IPS DF 19.7 (cell line): ENCODE data around the gene DENND6A.
"Not testable (repeated sequence)": the region's sequence is repeated elsewhere in the genome, so short reads cannot be mapped to it uniquely, and the experiment has no call there.

ENCODE experiments used
- DNase-seq: peaks from one replicate; pipeline ENCODE4 v3.0.0-alpha.2; 2013; ENCODE audit warnings: low read depth, low spot score

The DENND6A gene, protein sequence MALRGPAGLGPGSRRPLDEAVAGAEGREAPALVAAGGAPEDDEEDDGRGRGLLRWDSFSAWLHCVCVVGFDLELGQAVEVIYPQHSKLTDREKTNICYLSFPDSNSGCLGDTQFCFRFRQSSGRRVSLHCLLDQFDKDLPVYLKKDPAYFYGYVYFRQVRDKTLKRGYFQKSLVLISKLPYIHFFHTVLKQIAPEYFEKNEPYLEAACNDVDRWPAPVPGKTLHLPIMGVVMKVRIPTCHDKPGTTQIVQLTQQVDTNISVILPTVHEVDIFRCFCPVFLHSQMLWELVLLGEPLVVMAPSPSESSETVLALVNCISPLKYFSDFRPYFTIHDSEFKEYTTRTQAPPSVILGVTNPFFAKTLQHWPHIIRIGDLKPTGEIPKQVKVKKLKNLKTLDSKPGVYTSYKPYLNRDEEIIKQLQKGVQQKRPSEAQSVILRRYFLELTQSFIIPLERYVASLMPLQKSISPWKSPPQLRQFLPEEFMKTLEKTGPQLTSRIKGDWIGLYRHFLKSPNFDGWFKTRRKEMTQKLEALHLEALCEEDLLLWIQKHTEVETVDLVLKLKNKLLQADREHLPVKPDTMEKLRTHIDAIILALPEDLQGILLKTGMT

DNA sequence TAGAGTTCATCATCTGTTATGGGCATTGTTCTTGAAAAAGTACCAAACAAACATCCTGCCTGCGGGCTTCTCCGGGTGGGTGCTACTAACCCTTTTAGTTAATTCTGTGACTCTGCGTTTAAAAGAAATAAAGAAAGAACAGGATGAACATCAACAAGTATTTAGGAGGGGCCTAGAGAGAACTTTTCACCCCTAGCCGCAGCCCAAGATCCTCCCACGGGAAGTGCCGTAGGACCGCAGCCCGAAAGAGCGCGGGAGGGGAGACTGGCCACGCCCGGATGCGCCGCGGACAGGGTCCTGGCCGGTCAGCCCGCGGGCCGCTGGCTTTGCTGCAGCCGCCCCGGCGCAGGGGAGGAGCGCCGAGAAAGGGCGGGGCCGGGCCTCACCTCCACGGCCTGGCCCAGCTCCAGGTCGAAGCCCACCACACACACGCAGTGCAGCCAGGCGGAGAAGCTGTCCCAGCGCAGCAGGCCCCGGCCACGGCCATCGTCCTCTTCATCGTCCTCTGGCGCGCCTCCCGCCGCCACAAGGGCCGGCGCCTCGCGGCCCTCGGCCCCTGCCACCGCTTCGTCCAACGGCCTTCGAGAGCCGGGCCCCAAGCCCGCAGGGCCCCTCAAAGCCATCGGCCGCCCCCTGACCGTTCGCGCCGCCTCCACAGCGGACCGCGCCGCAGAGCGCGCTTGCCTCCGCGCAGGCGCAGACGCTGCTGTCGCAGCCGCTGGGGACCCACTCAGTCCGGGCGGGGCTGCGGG, at the start of gene DENND6A:
Gene DENND6A, minus strand, starts transcription at position 682 of the 752 bp plus-strand sequence. Its CDS starts 59 bp downstream, at position 623.
- DNase-seq = peak; percentile 52

DNA sequence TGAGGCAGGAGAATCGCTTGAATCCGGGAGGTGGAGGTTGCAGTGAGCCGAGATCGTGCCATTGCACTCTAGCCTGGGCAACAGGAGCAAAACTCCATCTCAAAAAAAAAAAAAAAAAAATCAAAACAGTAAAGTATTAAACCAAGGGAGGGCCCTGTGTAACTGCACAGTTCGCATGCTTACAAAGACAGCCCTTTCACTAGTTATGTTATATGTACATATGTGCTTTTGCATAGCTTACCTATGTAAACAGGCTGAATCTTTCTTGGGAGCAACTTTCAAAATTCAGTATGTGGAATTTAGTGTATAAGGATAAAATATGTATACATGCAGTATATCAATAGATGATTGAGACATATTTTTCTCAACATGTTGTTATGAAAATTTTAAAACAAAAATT, 47.1 kb upstream of the DENND6A start:
- DNase-seq = no peak

DNA sequence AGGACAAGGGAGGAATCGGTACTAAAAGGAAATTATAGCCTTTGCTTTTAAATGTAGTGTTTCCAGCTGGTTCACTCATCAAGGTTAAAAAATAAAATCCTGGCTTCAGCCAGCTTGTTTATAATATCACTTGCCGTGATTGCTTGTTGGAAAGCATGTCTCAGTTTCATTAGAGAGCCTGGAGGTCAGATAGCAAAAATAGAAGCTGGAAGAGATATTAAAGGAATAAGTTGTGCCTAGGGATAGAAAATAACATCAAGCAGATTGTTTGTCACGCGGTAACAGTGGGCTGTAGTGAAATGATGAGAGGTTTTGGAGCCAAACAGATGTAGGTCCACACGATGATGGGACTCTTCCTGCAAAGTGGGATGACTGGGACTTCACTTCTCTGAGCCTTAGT, 45.5 kb upstream of the DENND6A start:
- no peak for DNase-seq

DNA sequence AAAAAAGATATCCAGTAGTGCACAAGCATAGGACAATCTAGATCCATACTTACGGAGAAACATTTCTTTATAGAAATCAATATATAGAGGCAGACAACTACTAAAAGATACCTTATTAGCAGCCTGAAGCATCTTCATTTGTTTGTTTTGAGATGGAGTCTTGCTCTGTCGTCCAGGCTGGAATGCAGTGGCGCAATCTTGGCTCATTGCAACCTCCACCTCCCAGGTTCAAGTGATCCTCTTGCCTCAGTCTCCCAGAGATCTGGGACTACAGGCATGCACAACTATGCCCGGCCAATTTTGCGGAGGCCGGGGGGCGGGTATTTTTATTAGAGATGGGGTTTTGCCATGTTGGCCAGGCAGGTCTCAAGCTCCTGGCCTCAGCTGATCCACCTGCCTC, 45.0 kb upstream of the DENND6A start:
- DNase-seq = no peak

DNA sequence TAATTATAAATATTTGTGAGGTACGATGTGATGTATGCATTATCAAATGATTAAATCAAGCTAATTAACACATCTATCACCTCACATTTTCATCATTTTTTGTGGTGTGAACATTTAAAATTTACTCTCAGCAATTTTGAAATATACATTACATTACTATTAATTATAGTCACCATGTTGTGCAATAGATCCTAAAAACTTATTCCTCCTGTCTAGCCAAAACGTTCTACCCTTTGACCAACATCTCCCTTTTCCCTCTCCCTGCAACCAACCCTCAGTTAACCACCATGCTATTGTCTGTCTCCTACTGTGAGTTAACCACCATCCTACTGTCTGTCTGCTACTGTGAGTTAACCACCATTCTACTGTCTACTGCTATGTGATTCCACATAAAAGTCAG, 42.5 kb upstream of the DENND6A start:
- DNase-seq = no peak

DNA sequence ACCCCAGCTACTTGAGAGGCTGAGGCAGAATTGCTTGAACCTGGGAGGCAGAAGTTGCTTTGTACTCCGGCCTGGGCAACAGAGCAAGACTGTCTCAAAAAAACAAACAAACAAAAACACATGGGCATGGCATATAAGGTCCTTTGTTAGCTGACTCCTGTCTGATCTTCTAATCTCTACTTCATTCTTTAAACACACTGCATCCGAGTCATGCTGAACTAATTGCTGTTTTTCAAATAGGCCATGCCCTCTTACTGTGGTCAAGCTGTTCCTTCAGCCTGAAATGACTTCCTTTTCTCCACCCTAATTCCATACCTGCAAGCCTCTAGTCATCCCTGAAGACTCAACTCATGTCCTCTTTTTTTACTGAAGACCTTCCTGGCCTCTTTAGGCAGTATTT, 40.9 kb upstream of the DENND6A start:
- DNase-seq = no peak

DNA sequence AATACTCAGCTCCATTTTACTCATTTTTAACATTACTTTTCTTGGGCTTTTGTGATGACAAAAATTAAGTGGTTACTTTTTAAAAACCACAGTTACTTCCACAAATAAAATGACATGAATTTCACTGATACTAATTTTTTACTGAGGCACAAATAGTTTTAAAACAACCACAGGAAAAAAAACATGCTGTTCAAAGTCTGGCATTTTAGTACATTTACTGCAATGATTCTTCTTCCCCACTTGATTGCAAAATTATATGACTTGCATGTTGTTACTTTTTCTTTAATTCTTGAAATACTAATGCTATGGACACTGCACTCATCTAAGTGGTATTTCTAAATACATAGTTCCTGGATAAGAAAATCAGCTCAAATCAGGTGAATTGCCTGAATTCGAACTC, 38.4 kb upstream of the DENND6A start:
- no peak for DNase-seq

DNA sequence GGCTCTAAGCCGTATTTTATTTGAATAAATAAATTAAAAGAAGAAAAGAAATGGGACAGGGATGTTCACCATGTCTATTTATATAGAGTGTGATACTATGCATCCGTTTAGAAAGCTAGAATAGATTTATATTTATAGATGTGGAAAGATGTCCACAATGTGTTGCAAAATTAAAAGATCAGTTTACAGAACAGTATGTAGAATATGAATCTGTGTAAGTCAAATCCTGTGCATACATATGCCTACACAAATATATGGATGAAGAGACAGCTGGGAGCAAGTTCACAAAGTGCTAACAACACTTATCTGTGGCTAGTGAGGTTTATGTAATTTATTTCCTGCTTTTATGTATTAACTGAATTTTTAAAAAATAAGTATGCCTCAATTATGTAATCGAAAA, 37.8 kb upstream of the DENND6A start:
- no peak for DNase-seq

DNA sequence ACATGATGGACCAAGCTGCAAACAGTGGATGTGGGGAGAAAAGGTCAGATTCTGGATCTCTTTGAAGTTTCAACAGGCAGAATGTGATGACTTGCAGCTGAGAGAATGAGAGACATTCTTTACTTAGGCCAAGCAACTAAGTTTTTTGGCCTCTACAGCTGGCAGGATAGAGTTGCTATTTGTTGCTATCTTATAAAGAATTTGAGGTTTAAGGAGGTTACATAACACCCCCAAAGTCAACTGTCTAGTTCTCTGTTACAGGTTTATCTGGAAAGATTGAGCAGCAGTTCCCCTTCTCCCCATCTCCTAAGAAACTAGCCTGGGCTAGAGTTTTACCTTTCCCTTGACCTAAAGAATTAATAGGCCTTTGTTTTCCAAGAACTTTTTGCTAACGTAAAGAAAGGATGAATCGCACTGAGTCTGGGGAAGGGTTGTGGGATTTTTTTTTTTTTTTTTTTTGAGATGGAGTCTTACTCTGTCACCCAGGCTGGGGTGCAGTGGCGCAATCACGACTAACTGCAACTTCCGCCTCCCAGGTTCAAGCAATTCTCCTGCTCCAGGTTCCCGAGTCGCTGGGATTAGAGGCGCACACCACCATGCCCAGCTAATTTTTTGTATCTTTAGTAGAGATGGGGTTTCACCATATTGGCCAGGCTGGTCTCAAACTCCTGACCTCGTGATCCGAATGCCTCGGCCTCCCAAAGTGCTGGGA, 36.6 kb upstream of the DENND6A start:
- DNase-seq = no peak

DNA sequence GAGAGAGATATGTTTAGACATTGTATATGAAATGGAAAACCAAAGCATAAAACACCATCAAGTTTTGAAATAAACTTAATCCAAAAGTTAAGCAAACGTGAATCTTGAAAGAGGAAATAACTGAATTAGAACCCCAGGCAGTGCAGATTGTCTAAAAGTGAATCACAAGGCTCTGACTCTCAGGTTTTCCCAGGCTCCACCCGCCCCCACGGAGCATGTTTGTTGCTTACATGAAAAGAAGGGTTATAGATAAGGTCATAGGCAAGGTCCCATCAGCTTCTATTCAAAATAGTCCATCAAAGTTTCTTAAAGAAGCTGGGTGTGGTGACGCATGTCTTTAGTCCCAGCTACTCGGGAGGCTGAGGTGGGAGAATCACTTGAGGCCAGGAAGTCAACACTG, 34.2 kb upstream of the DENND6A start:
- no peak for DNase-seq

DNA sequence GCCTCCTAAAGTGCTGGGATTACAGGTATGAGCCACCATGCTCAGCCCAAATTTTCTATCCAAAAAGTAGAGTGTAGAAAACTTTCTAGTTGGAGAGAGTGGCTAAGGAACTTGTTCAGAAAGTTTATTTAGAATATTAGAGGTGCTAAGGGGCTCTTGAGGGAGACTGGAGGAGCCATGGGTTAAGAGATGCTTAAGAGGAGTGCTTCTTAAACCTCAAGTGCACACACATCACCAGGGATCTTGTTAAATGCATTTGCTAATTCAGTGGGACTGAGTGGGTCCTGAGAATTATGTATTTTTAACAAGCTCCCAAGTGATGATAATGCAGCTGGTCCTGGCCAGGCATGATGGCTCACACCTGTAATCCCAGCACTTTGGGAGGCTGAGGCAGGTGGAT, 33.5 kb upstream of the DENND6A start:
- no peak for DNase-seq

DNA sequence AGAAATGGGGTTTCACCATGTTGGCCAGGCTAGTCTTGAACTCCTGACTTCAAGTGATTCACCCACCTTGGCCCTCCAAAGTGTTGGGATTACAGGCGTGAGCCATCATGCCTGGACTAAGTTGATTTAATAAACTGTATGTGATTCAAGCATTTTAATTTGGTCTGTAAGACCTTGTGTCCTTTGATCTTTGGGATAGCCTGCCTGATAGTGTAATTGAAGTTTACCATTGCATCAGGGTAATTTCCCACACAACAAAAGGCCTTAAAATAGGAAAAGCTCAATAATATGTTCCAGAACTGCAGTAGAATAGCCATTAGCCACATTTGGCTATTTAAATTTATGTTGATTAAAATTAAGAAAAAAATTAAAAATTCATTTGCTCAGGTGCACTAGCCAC, 25.2 kb upstream of the DENND6A start:
- DNase-seq = no peak

DNA sequence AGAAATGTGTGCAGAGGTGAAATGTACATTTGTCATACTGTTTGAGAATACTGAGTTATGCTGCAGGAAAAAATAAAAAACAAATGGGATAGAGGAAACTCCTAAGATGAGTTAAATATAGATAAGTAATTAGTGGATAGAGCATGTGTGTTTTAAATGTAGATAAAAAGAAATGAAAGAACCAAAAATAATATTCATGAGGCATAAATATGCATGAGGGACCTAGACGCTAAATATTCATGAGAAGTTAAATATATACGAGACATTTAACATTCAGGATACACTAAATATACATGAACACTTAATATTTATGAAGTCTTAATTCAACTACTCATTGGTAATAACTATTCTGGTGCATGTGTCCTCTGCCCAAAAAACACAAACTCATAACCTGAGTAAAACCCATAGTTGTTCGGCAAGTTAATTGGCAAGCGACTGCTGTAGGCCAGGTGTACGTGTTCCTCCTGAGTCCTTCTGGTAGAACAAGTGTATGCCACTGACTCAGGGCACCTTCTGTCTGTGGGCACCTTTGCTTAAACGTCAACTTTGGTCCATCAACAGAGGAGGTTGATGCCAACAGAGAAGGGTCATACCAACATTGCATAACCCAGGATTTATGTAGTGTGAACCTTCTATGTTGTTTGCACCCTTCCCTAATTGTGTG, 24.5 kb upstream of the DENND6A start:
- no peak for DNase-seq

DNA sequence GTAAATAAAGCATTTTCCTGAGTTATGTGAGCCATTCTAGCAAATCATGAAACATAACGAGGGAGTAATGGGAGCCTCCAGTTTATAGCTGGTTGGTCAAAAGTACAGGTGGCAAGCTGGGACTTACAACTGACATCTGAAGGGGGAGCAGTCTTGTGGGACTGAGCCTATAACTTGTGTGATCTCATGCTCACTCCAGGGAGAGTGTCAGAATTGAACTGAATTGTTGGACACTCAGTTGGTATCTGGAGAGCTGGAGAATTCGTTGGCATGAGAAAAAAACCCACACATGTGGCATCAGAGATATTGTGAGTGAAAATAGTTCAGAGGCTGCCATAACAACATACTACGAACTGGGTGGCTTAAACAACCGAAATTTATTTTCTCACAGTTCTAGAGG, 22.8 kb upstream of the DENND6A start:
- no peak for DNase-seq

DNA sequence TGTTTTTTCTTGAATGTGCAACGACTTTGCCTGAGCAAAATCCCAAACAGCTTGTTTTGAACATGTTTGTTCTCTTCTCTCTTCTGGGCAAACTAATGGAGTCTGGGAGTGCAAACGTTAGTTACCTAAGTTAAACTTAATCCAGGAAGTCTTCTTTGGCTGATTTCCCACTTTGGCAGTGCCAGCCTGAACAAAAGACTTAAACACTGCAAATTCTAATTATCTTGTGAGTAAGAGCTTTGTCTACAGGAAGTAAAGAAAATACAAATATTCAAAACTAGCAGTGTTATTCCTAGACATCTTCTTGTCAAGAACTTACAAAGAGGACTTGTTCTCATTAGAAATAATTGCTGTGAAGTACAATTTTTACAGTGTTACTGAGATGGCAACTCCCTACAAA, 16.7 kb upstream of the DENND6A start:
- DNase-seq = no peak

DNA sequence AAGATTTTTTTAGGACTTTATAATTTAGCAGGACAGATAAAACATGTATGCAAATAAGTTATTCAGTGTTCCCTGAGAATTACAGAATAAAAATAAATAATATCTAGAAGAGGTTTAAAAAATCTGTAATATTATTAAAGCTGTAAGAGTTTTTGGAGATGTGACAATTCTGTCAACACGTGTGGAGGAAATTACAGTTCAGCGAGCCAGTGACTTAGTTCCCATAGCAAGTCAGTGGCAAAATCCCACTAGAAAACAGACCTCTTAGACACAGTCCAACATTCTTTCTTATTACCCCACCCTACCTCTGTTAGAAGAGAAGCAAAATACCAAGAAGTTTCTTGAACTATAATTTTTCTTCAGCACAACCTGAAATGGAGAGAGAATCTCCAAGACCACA, 16.2 kb upstream of the DENND6A start:
- no peak for DNase-seq

DNA sequence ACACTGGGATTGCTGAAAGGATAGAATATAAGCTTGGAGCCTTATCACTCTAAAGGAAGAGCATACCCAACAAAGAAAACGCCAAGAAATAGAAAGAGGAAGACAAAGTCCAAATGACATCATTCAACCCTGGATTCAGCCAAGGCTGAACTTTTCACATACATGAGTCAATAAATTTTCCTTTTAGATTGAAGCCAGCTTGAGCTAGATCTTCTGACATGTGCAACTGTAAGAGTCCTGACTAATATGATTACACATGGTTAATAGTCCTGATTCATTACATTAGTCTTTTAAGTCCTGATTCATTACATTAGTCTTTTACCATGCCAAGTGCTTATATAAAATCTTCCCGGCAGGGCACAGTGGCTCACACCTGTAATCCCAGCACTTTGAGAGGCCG, 13.6 kb upstream of the DENND6A start:
- no peak for DNase-seq

DNA sequence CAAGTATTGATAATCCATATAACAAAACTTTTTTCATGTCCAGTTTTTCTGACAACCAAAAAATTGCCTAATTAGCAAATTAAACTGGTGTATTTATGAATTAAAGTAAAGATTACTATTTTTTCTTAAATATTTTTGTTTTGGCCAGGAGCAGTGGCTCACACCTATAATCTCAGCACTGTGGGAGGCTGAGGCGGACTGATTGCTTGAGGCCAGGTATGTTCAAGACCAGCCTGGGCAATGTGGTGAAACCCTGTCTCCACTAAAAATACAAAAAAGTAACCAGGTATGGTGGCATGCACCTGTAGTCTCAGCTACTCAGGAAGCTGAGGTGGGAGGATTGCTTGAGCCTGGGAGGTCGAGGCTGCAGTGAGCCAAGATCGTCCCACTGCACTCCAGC, 12.5 kb upstream of the DENND6A start:
- DNase-seq = not testable (repeated sequence)

DNA sequence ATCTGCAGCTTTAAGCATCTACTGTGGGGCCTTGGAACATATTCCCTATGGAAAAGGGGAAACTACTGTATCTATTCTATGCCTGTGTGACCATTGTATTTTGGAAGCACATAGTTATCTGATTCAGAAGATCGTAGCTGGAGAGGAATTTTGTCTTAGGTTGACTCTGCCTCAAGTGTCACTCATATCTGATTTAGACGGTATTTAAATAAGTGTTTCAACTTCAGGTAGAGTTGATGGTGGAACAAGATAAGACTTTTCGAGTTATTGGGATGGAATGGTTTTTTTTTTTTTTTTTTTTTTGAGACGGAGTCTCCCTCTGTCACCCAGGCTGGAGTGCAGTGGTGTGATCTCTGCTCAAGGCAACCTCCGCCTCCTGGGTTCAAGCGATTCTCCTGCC, 8.9 kb upstream of the DENND6A start:
- DNase-seq = no peak

DNA sequence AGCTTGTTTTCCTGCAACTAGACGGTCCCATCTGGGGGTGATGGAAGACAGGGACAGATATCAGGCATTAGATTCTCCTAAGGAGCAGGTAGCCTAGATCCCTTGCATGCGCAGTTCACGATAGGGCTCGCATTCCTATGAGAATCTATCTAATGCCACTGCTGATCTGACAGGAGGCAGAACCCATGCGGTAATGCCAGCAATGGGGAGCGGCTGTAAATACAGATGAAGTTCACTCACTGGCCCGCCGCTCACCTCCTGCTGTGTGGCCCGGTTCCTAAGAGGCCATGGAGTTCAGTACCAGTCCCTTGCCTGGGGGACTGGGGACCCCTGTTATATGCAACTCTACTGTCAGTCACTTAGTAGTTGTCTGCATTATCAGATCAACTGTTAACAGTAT, 7.9 kb upstream of the DENND6A start:
- no peak for DNase-seq

DNA sequence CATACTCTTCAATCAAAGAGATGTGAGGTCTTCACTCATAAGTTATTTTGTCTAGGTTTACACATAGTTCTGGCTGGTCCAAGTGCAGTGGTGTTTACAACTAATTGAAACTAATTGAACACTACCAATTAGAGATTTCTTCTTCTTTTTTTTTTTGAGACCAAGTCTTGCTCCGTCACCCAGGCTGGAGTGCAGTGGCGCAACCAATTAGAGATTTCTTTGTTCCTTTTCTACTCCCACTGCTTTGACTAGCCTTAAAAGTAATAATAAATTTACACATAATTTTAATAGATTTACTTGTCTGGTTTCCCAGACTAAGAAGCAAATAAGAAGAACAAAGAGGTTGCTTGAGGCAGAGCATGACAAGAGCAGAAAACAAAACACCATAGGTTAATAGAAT, 6.7 kb upstream of the DENND6A start:
- DNase-seq = no peak
